ENCODE data around the gene IMP4. TPM values are rescaled to one million over a fixed set of nuclear protein-coding genes. Genes with fewer than 3 reads are reported as not detected.

The IMP4 gene
- total and polyA plus RNA-seq, 10 of the 15 experiments (the other 5 are each of a cell fraction or from before 2014, with no cell fraction given), result 41.4 to 242 (median 166) TPM

GRCh38 chr2:130372055-130372832, 29.5 kb downstream of the IMP4 start (continued):
- no peak for TF ChIP-seq ZNF384 (IDR thresholded peaks at IDR 0.05; ENCODE audit: borderline replicate concordance, low read depth, low read length)
- peak; percentile 91 for TF ChIP-seq POLR2A (IDR thresholded peaks at IDR 0.05; ENCODE audit: low read depth, low read length)
- peak; percentile 47; the same call in 1 of the 2 replicates for TF ChIP-seq CHD2 (IDR thresholded peaks at IDR 0.05; ENCODE audit: borderline replicate concordance, low read depth, low read length)
- TF ChIP-seq CREB1 (IDR thresholded peaks at IDR 0.05; ENCODE audit: low read depth), result peak; percentile 12; the same call in 1 of the 2 replicates
- TF ChIP-seq YY1 (IDR thresholded peaks at IDR 0.05; ENCODE audit: low read depth, low read length), result peak; percentile 63
- TF ChIP-seq BACH1 (IDR thresholded peaks at IDR 0.05; ENCODE audit: borderline replicate concordance), result peak; percentile 39
- TF ChIP-seq E2F8 (IDR thresholded peaks at IDR 0.05; ENCODE audit: low read depth, partially characterized antibody), result no peak
- no peak for TF ChIP-seq FOS (IDR thresholded peaks at IDR 0.05; ENCODE audit: borderline replicate concordance, extremely low read depth, insufficient read length)
- TF ChIP-seq CHD1 (IDR thresholded peaks at IDR 0.05; ENCODE audit: low read depth, low read length), result peak; percentile 25; the same call in 1 of the 2 replicates
- no peak for TF ChIP-seq PKNOX1 (IDR thresholded peaks at IDR 0.05)
- TF ChIP-seq HDAC6 (IDR thresholded peaks at IDR 0.05; ENCODE audit: unreplicated experiment), result no peak
- TF ChIP-seq NR2F1 (conservative IDR thresholded peaks at IDR 0.05), result peak; percentile 66; the same call in 1 of the 2 replicates
- peak; percentile 86 for TF ChIP-seq GATAD2B (conservative IDR thresholded peaks at IDR 0.05; ENCODE audit: low read depth)
- no peak for TF ChIP-seq SKIL (IDR thresholded peaks at IDR 0.05; ENCODE audit: low read depth, poor library complexity, severe bottlenecking)
- peak; percentile 65; the same call in 1 of the 2 replicates for TF ChIP-seq HDGF (IDR thresholded peaks at IDR 0.05)
- TF ChIP-seq SRF (IDR thresholded peaks at IDR 0.05; ENCODE audit: low read depth in 2 of 2, low read length in 2 of 2), result 0 out of 4 replicates have a peak, but pooled peaks of 1 of the 2 experiments have one; percentile 9
- TF ChIP-seq GABPA (IDR thresholded peaks at IDR 0.05; ENCODE audit: low read depth), result no peak
- no peak for TF ChIP-seq JUNB (IDR thresholded peaks at IDR 0.05)
- TF ChIP-seq BHLHE40 (IDR thresholded peaks at IDR 0.05; ENCODE audit: borderline replicate concordance in 1 of 2, low read depth in 2 of 2, low read length in 1 of 2), result peak in 1 of 2 experiments; percentile 51; a peak in 2 of 4 replicates
- peak; percentile 85; the same call in 1 of the 2 replicates for TF ChIP-seq DPF2 (IDR thresholded peaks at IDR 0.05)
- TF ChIP-seq SMAD5 (IDR thresholded peaks at IDR 0.05; ENCODE audit: low read depth), result peak; percentile 28
- peak; percentile 52 to 65; a peak in 3 of 4 replicates for TF ChIP-seq IKZF2 (IDR thresholded peaks at IDR 0.05)
- TF ChIP-seq ZBTB33 (IDR thresholded peaks at IDR 0.05), result peak; percentile 98

All from GM12878 (cell line).